GM12891 (cell line): ENCODE measurements around the gene ERCC8.

Source experiments
- POLR2A ChIP-seq: IDR thresholded peaks from 2 replicates; pipeline ENCODE4 v1.6.1; 2011; ENCODE audit warnings: low read depth, low read length, control low read depth
- POLR2AphosphoS5 ChIP-seq: IDR thresholded peaks from 2 replicates; pipeline ENCODE4 v1.6.1; 2011; ENCODE audit warnings: low read depth, low read length, control low read depth

- no peak for TF ChIP-seq POLR2A
- no peak for TF ChIP-seq POLR2AphosphoS5
These were observed 117.7 kb downstream of the ERCC8 start for GRCh38 chr5:60827201-60827600.
